HL-60 (cell line): ENCODE results near the gene FHIT.

Experiments
- POLR2AphosphoS5 ChIP-seq: IDR thresholded peaks from 2 replicates; pipeline ENCODE4 v1.6.1; 2012; ENCODE audit warnings: low read depth
- TF ChIP-seq, protein P1 (sequence below): IDR thresholded peaks from one replicate; pipeline ENCODE4 v1.5.1; 2011; ENCODE audit warnings: low read length, control low read depth, inconsistent platforms; ENCODE audit not compliant: insufficient read depth

DNA sequence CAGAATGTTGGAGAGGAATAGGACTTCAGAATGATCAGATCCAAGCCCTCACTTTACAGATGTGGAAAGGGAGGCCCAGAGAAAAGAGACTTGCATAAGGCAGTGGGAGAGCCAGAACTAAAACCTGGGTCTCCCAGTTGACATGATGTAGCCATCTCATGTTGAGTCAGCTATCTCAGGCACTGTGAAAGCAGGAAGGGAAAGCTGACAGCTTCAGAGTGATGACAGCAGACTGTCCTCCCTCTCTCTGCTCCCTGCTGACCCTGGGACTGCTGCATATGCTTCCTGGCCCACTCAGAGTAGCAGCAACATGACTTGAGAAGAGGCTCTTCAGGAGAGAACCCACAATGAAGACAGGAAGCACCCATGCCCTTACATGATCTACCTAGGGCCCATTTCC, 14.7 kb downstream of the FHIT start:
- TF ChIP-seq, protein P1, sequence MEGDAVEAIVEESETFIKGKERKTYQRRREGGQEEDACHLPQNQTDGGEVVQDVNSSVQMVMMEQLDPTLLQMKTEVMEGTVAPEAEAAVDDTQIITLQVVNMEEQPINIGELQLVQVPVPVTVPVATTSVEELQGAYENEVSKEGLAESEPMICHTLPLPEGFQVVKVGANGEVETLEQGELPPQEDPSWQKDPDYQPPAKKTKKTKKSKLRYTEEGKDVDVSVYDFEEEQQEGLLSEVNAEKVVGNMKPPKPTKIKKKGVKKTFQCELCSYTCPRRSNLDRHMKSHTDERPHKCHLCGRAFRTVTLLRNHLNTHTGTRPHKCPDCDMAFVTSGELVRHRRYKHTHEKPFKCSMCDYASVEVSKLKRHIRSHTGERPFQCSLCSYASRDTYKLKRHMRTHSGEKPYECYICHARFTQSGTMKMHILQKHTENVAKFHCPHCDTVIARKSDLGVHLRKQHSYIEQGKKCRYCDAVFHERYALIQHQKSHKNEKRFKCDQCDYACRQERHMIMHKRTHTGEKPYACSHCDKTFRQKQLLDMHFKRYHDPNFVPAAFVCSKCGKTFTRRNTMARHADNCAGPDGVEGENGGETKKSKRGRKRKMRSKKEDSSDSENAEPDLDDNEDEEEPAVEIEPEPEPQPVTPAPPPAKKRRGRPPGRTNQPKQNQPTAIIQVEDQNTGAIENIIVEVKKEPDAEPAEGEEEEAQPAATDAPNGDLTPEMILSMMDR: no peak
- TF ChIP-seq POLR2AphosphoS5: no peak
